ENCODE measurements around the gene MTG1.
"Not testable (repeated sequence)": the region's sequence is repeated elsewhere in the genome, so short reads cannot be mapped to it uniquely, and the experiment has no call there.

DNA sequence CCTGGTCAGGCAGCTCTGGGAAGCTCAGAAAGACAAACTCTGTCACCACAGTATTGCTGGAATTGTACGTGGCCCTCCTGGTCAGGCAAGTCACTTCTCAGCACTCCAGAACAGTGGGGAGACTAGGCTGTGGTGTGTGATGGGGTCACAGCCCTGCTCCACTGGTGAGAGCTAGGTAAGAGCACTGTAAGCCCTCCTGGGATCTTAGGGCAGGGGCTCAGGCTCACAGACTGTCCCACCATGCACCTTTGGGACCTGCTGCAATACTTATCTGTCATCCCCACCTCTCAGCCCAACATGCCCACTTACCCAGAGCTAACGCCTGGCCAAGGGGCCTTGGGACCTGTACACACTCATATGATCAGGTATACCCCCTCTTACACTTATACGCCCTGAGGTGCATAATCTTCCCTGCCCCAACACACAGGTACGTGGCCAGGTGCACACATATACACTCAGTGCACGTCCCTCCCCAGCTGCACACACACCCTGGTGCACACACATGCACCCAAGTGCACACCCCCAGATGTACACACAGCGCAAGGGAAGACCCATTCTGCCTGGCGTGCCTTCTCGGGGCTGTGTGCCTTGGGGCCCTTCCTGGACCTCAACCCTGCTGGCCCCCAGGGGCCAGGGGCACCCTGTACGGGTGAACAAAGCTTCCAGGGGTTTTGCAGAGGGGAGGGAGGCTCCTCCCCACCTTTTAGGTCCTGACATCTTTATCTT lies 38.1 kb downstream of the MTG1 start:
- TF ChIP-seq, protein P1, sequence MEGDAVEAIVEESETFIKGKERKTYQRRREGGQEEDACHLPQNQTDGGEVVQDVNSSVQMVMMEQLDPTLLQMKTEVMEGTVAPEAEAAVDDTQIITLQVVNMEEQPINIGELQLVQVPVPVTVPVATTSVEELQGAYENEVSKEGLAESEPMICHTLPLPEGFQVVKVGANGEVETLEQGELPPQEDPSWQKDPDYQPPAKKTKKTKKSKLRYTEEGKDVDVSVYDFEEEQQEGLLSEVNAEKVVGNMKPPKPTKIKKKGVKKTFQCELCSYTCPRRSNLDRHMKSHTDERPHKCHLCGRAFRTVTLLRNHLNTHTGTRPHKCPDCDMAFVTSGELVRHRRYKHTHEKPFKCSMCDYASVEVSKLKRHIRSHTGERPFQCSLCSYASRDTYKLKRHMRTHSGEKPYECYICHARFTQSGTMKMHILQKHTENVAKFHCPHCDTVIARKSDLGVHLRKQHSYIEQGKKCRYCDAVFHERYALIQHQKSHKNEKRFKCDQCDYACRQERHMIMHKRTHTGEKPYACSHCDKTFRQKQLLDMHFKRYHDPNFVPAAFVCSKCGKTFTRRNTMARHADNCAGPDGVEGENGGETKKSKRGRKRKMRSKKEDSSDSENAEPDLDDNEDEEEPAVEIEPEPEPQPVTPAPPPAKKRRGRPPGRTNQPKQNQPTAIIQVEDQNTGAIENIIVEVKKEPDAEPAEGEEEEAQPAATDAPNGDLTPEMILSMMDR (IDR thresholded peaks at IDR 0.05; ENCODE audit: insufficient read depth, low read depth, low read length): not testable (repeated sequence)
- not testable (repeated sequence) for TF ChIP-seq EZH2 (IDR thresholded peaks at IDR 0.05; ENCODE audit: insufficient read depth, low read length)

All from astrocyte (in vitro differentiated cells and primary cell).